ENCODE results near the gene CBX6.
"Not testable (repeated sequence)": the region's sequence is repeated elsewhere in the genome, so short reads cannot be mapped to it uniquely, and the experiment has no call there.

DNA sequence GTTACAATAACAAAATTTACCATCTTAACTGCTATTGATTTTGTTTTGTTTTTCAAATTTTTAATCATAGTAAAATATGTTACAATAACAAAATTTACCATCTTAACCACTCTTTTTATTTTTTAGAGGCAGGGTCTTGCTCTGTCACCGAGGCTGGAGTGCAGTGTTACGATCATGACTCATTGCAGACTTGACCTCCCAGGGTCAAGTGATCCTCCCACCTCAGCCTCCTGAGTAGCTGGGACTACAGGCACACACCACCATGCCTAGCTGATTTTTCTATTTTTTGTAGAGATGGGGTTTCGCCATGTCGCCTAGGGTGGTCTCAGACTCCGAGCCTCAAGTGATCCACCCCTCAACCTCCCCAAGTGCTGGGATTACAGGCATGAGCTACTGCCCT, 18.1 kb downstream of the CBX6 start:
- not testable (repeated sequence) for TF ChIP-seq ZNF302 (tag by site-specific recombination; IDR thresholded peaks at IDR 0.05; ENCODE audit: low read depth); ZNF670 (tag by site-specific recombination; IDR thresholded peaks at IDR 0.05; ENCODE audit: low read depth); ZNF350 (tag by site-specific recombination; IDR thresholded peaks at IDR 0.05)

Measured in HEK293 (cell line).